Activated naive CD4-positive, alpha-beta T cell treated with anti-CD3 and anti-CD28 coated beads, Interleukin-2, amount 50 U/mL, for 24 hours (primary cell): ENCODE measurements around the gene DNAAF1.

Experiments used
- H3K27ac Mint-ChIP-seq: one replicate; pipeline ENCODE4 v1.8.0; 2021; ENCODE audit warnings: mild to moderate bottlenecking, mixed read lengths
- H3K27me3 Mint-ChIP-seq: one replicate; pipeline ENCODE4 v1.8.0; 2021; ENCODE audit warnings: mixed read lengths
- H3K36me3 Mint-ChIP-seq: one replicate; pipeline ENCODE4 v1.8.0; 2021; ENCODE audit warnings: mixed read lengths
- H3K4me1 Mint-ChIP-seq: one replicate; pipeline ENCODE4 v1.8.0; 2021; ENCODE audit warnings: mixed read lengths
- H3K4me3 Mint-ChIP-seq: one replicate; pipeline ENCODE4 v1.8.0; 2021; ENCODE audit warnings: mild to moderate bottlenecking, mixed read lengths
- H3K9me3 Mint-ChIP-seq: one replicate; pipeline ENCODE4 v1.8.0; 2021; ENCODE audit warnings: mixed read lengths

DNAAF1 gene

GRCh38 chr16:84218956-84219355, 73.8 kb downstream of the DNAAF1 start:
- Mint-ChIP-seq H3K27ac (no peak overlapping the region), H3K9me3 (no peaks in the 10 kb centered on the region), H3K4me3 (no peak overlapping the region), H3K27me3 (no peaks in the 10 kb centered on the region), H3K36me3 (no peaks in the 10 kb centered on the region), H3K4me1 (no peaks in the 10 kb centered on the region)

GRCh38 chr16:84220851-84221250, 75.7 kb downstream of the DNAAF1 start:
- no peak overlapping the region for H3K4me3 Mint-ChIP-seq
- no peaks in the 10 kb centered on the region for H3K27me3 Mint-ChIP-seq
- H3K27ac Mint-ChIP-seq, result no peak overlapping the region

GRCh38 chr16:84223456-84223855, 78.3 kb downstream of the DNAAF1 start:
- Mint-ChIP-seq H3K9me3 (no peaks in the 10 kb centered on the region), H3K27ac (no peak overlapping the region), H3K4me1 (no peaks in the 10 kb centered on the region), H3K36me3 (no peaks in the 10 kb centered on the region), H3K27me3 (no peaks in the 10 kb centered on the region), H3K4me3 (no peak overlapping the region)

More at GRCh38 chr16:84220851-84221250, 75.7 kb downstream of the DNAAF1 start:
- Mint-ChIP-seq H3K4me1 (no peaks in the 10 kb centered on the region), H3K9me3 (no peaks in the 10 kb centered on the region), H3K36me3 (no peaks in the 10 kb centered on the region)

GRCh38 chr16:84224554-84224953, 79.4 kb downstream of the DNAAF1 start:
- H3K36me3 Mint-ChIP-seq, result no peaks in the 10 kb centered on the region
- no peaks in the 10 kb centered on the region for H3K4me1 Mint-ChIP-seq
- H3K9me3 Mint-ChIP-seq, result no peaks in the 10 kb centered on the region
- no peak overlapping the region for H3K4me3 Mint-ChIP-seq
- H3K27ac Mint-ChIP-seq, result no peak overlapping the region
- H3K27me3 Mint-ChIP-seq, result peaks cover 1% of the 10 kb centered on the region

- no peaks in the 10 kb centered on the region for H3K9me3 Mint-ChIP-seq
- H3K27ac Mint-ChIP-seq, result no peak overlapping the region
- no peaks in the 10 kb centered on the region for H3K36me3 Mint-ChIP-seq
- no peaks in the 10 kb centered on the region for H3K4me1 Mint-ChIP-seq
- peaks cover 1% of the 10 kb centered on the region for H3K27me3 Mint-ChIP-seq
- H3K4me3 Mint-ChIP-seq, result no peak overlapping the region
Observed at GRCh38 chr16:84225126-84225525, 80.0 kb downstream of the DNAAF1 start.

- Mint-ChIP-seq H3K9me3 (no peaks in the 10 kb centered on the region), H3K4me3 (no peak overlapping the region), H3K27ac (no peak overlapping the region), H3K27me3 (peaks cover 1% of the 10 kb centered on the region), H3K36me3 (no peaks in the 10 kb centered on the region), H3K4me1 (no peaks in the 10 kb centered on the region)
Observed at GRCh38 chr16:84225571-84225970, 80.5 kb downstream of the DNAAF1 start.

- Mint-ChIP-seq H3K27me3 (peaks cover 1% of the 10 kb centered on the region), H3K4me1 (no peaks in the 10 kb centered on the region), H3K27ac (no peak overlapping the region), H3K9me3 (no peaks in the 10 kb centered on the region), H3K36me3 (no peaks in the 10 kb centered on the region), H3K4me3 (no peak overlapping the region)
Observed at GRCh38 chr16:84226026-84226425, 80.9 kb downstream of the DNAAF1 start.
